A673 (cell line): ENCODE measurements around the gene GAN. TPM values are rescaled to one million over a fixed set of nuclear protein-coding genes. Genes with fewer than 3 reads are reported as not detected.

Source experiments
- BruUV-seq: library from RNA; stranded (reverse); fragments of 400-500 nt; replicated peaks from 2 replicates; lab custom pipeline; 2021; lab: Mats Ljungman, UMichigan
- CTCF ChIA-PET: fragments of 300-600 bp; sonication (Branson Sonifier 250); formaldehyde crosslinking; loops from one replicate; lab custom pipeline; 2022; ENCODE audit warnings: antibody characterized with exemption; lab: Charles Lee
- POLR2A ChIA-PET: fragments of 300-600 bp; sonication (Branson Sonifier 250); formaldehyde crosslinking; loops from one replicate; lab custom pipeline; 2022; ENCODE audit warnings: antibody characterized with exemption; ENCODE audit not compliant: low non-redundant PET; lab: Charles Lee
- DNase-seq: peaks from one replicate; pipeline ENCODE4 v3.0.0-alpha.2; 2015; ENCODE audit warnings: low spot score
- H3K27ac ChIP-seq: fragments of 200-600 bp; sonication (generic); 2 replicates; pipeline ENCODE4 v1.5.1; 2016; ENCODE audit warnings: mixed run types, low read depth, mild to moderate bottlenecking, mixed read lengths, antibody characterized with exemption, low read length; ENCODE audit not compliant: poor library complexity, severe bottlenecking
- H3K27me3 ChIP-seq: fragments of 200-600 bp; sonication (generic); replicated peaks from 2 replicates; pipeline ENCODE4 v1.6.1; 2017; ENCODE audit warnings: mixed run types, low read depth, mild to moderate bottlenecking, mixed read lengths, antibody characterized with exemption, low read length; ENCODE audit not compliant: insufficient read depth, poor library complexity
- H3K36me3 ChIP-seq: fragments of 200-600 bp; sonication (generic); 2 replicates; pipeline ENCODE4 v1.6.1; 2016; ENCODE audit warnings: mixed run types, mild to moderate bottlenecking, mixed read lengths, antibody characterized with exemption, low read length; ENCODE audit not compliant: insufficient read depth, poor library complexity, severe bottlenecking
- H3K4me1 ChIP-seq: fragments of 200-600 bp; sonication (generic); 2 replicates; pipeline ENCODE4 v1.6.1; 2017; ENCODE audit warnings: mixed run types, mild to moderate bottlenecking, mixed read lengths, antibody characterized with exemption, low read length; ENCODE audit not compliant: insufficient read depth, poor library complexity, severe bottlenecking
- H3K4me3 ChIP-seq: fragments of 200-600 bp; sonication (generic); 2 replicates; pipeline ENCODE4 v1.5.1; 2016; ENCODE audit warnings: low read depth, mixed run types, mild to moderate bottlenecking, mixed read lengths, low read length; ENCODE audit not compliant: poor library complexity, severe bottlenecking
- H3K9me3 ChIP-seq: fragments of 200-600 bp; sonication (generic); 2 replicates; pipeline ENCODE4 v1.6.1; 2016; ENCODE audit warnings: mixed run types, low read depth, mild to moderate bottlenecking, mixed read lengths, antibody characterized with exemption, low read length; ENCODE audit not compliant: poor library complexity, severe bottlenecking
- CTCF ChIP-seq: fragments of 300-800, 200-600 bp; sonication (generic); conservative IDR thresholded peaks from 2 replicates; pipeline ENCODE4 v1.5.1; 2017; ENCODE audit warnings: low read depth, mild to moderate bottlenecking, antibody characterized with exemption, low read length, moderate library complexity, mixed read lengths
- EZH2 ChIP-seq: fragments of 200-600 bp; sonication (generic); IDR thresholded peaks from 2 replicates; pipeline ENCODE4 v1.6.1; 2017; ENCODE audit warnings: borderline replicate concordance, low read depth, mild to moderate bottlenecking, mixed read lengths, antibody characterized with exemption, low read length; ENCODE audit not compliant: poor library complexity, severe bottlenecking
- intact Hi-C: fragments of 100-400 bp; cut with micrococcal nuclease; formaldehyde crosslinking; loops from one replicate; pipeline ENCODE4 v1.10.0; 2022; ENCODE audit not compliant: unreplicated experiment
- total RNA-seq: library from RNA; stranded (reverse); gene quantifications from 2 replicates; pipeline ENCODE4 v1.2.3, GENCODE V29; 2021

GAN gene
- total RNA-seq, 1 experiment from 2014 or later, result 18.0 TPM

GRCh38 chr16:81392011-81392410, 77.2 kb downstream of the GAN start:
- intact Hi-C loops, result no loop called here
- no peak for TF ChIP-seq CTCF
- TF ChIP-seq EZH2, result no peak
- H3K36me3 ChIP-seq, result peaks cover 4% of the 10 kb centered on the region
- no peaks in the 10 kb centered on the region for H3K4me1 ChIP-seq
- DNase-seq, result no peak
- POLR2A ChIA-PET, result no interaction called here
- no TSS peak for BruUV-seq
- H3K27ac ChIP-seq, result no peak overlapping the region
- no peak overlapping the region for H3K4me3 ChIP-seq
- no peaks in the 10 kb centered on the region for H3K9me3 ChIP-seq
- CTCF ChIA-PET, result no interaction called here
- no peaks in the 10 kb centered on the region for H3K27me3 ChIP-seq

- POLR2A ChIA-PET, result no interaction called here
- H3K36me3 ChIP-seq, result peaks cover 4% of the 10 kb centered on the region
- H3K27me3 ChIP-seq, result no peaks in the 10 kb centered on the region
These were observed 79.7 kb downstream of the GAN start for GRCh38 chr16:81394416-81394815.

GRCh38 chr16:81394966-81395655, 80.3 kb downstream of the GAN start:
- Histone ChIP-seq H3K27me3 (no peaks in the 10 kb centered on the region), H3K36me3 (peaks cover 4% of the 10 kb centered on the region), H3K4me3 (no peak overlapping the region), H3K27ac (no peak overlapping the region), H3K9me3 (no peaks in the 10 kb centered on the region), H3K4me1 (no peaks in the 10 kb centered on the region)
- intact Hi-C loops, result no loop called here
- no TSS peak for BruUV-seq
- ChIA-PET POLR2A (no interaction called here), CTCF (no interaction called here)
- TF ChIP-seq EZH2, result no peak
- TF ChIP-seq CTCF, result no peak
- DNase-seq, result no peak

More at GRCh38 chr16:81394416-81394815, 79.7 kb downstream of the GAN start:
- Histone ChIP-seq H3K9me3 (no peaks in the 10 kb centered on the region), H3K27ac (no peak overlapping the region), H3K4me3 (no peak overlapping the region), H3K4me1 (no peaks in the 10 kb centered on the region)
- no TSS peak for BruUV-seq
- CTCF ChIA-PET, result no interaction called here
- intact Hi-C loops, result no loop called here
- DNase-seq, result no peak
- TF ChIP-seq CTCF (no peak), EZH2 (no peak)
